ENCODE data around the gene CELF2.

CELF2 gene

GRCh38 chr10:11191678-11192077, 174.0 kb downstream of the CELF2 start:
- no peak for TF ChIP-seq CTCF (IDR thresholded peaks at IDR 0.05)
- no peak for DNase-seq
- no peak overlapping the region for H3K27ac Mint-ChIP-seq
- no peak overlapping the region for H3K4me3 Mint-ChIP-seq
- no peaks in the 10 kb centered on the region for H3K36me3 Mint-ChIP-seq (ENCODE audit: low read depth)
- H3K4me1 Mint-ChIP-seq = peaks cover 30% of the 10 kb centered on the region
- H3K9me3 Mint-ChIP-seq = peaks cover 13% of the 10 kb centered on the region
- H3K27me3 Mint-ChIP-seq (ENCODE audit: low read depth, poor library complexity) = peaks cover 9% of the 10 kb centered on the region

- peaks cover 4% of the 10 kb centered on the region for H3K36me3 Mint-ChIP-seq (ENCODE audit: low read depth)
- no peak for DNase-seq
- peaks cover 13% of the 10 kb centered on the region for H3K9me3 Mint-ChIP-seq
- H3K27me3 Mint-ChIP-seq (ENCODE audit: low read depth, poor library complexity) = peaks cover 9% of the 10 kb centered on the region
- H3K27ac Mint-ChIP-seq = no peak overlapping the region
- TF ChIP-seq CTCF (IDR thresholded peaks at IDR 0.05) = no peak
- peaks cover 38% of the 10 kb centered on the region for H3K4me1 Mint-ChIP-seq
- H3K4me3 Mint-ChIP-seq = no peak overlapping the region
These were observed 174.8 kb downstream of the CELF2 start for GRCh38 chr10:11192304-11193000.

- peaks cover 44% of the 10 kb centered on the region for H3K4me1 Mint-ChIP-seq
These were observed 175.4 kb downstream of the CELF2 start for GRCh38 chr10:11193001-11193551.

GRCh38 chr10:11194859-11195586, 177.4 kb downstream of the CELF2 start:
- H3K9me3 Mint-ChIP-seq = no peaks in the 10 kb centered on the region
- peaks cover 4% of the 10 kb centered on the region for H3K36me3 Mint-ChIP-seq (ENCODE audit: low read depth)
- H3K4me1 Mint-ChIP-seq = peaks cover 40% of the 10 kb centered on the region
- no peak overlapping the region for H3K4me3 Mint-ChIP-seq
- H3K27me3 Mint-ChIP-seq (ENCODE audit: low read depth, poor library complexity) = peaks cover 6% of the 10 kb centered on the region
- TF ChIP-seq CTCF (IDR thresholded peaks at IDR 0.05) = no peak
- no peak for DNase-seq
- no peak overlapping the region for H3K27ac Mint-ChIP-seq

More at GRCh38 chr10:11193001-11193551, 175.4 kb downstream of the CELF2 start:
- no peak overlapping the region for H3K4me3 Mint-ChIP-seq
- no peak for TF ChIP-seq CTCF (IDR thresholded peaks at IDR 0.05)
- no peak for DNase-seq
- peaks cover 13% of the 10 kb centered on the region for H3K9me3 Mint-ChIP-seq
- H3K27ac Mint-ChIP-seq = no peak overlapping the region
- peaks cover 4% of the 10 kb centered on the region for H3K36me3 Mint-ChIP-seq (ENCODE audit: low read depth)
- H3K27me3 Mint-ChIP-seq (ENCODE audit: low read depth, poor library complexity) = peaks cover 9% of the 10 kb centered on the region

- no peak overlapping the region for H3K27ac Mint-ChIP-seq
- H3K4me1 Mint-ChIP-seq = peaks cover 34% of the 10 kb centered on the region
- peaks cover 3% of the 10 kb centered on the region for H3K9me3 Mint-ChIP-seq
- peaks cover 4% of the 10 kb centered on the region for H3K36me3 Mint-ChIP-seq (ENCODE audit: low read depth)
- TF ChIP-seq CTCF (IDR thresholded peaks at IDR 0.05) = no peak
- no peak for DNase-seq
- no peak overlapping the region for H3K4me3 Mint-ChIP-seq
- H3K27me3 Mint-ChIP-seq (ENCODE audit: low read depth, poor library complexity) = peaks cover 6% of the 10 kb centered on the region
These were observed 178.0 kb downstream of the CELF2 start for GRCh38 chr10:11195623-11196022.
